OCI-LY7 (cell line): ENCODE measurements around the gene XG. TPM values are rescaled to one million over a fixed set of nuclear protein-coding genes. Genes with fewer than 3 reads are reported as not detected.

Source experiments
- BruUV-seq: library from RNA; stranded (reverse); fragments of 400-500 nt; replicated peaks from 2 replicates; lab custom pipeline; 2021; lab: Mats Ljungman, UMichigan
- CTCF ChIA-PET: fragments of 300-600 bp; sonication (Branson Sonifier 250); formaldehyde crosslinking; loops from one replicate; lab custom pipeline; 2022; ENCODE audit warnings: antibody characterized with exemption; ENCODE audit not compliant: unreplicated experiment; lab: Charles Lee
- POLR2A ChIA-PET: fragments of 300-600 bp; sonication (Branson Sonifier 250); formaldehyde crosslinking; loops from one replicate; lab custom pipeline; 2022; ENCODE audit warnings: antibody characterized with exemption; lab: Charles Lee
- DNase-seq: peaks from one replicate; pipeline ENCODE4 v3.0.0-alpha.2; 2015; ENCODE audit warnings: low spot score
- H2AFZ ChIP-seq: fragments of 200-600 bp; sonication (generic), shearing (Covaris generic); 2 replicates; pipeline ENCODE4 v1.6.1; 2014; ENCODE audit warnings: mild to moderate bottlenecking, antibody characterized with exemption, low read length, moderate library complexity
- H3K27ac ChIP-seq: fragments of 200-600 bp; sonication (generic); 2 replicates; pipeline ENCODE4 v1.5.1; 2014; ENCODE audit warnings: mixed run types, low read depth, mild to moderate bottlenecking, moderate library complexity, low read length, inconsistent platforms; ENCODE audit not compliant: poor library complexity, severe bottlenecking
- H3K36me3 ChIP-seq: fragments of 200-600 bp; sonication (generic); 2 replicates; pipeline ENCODE4 v1.6.1; 2014; ENCODE audit warnings: mild to moderate bottlenecking, antibody characterized with exemption, low read length, moderate library complexity, mixed read lengths; ENCODE audit not compliant: insufficient read depth
- H3K4me1 ChIP-seq: fragments of 200-600 bp; sonication (generic); 2 replicates; pipeline ENCODE4 v1.5.1; 2014; ENCODE audit warnings: mild to moderate bottlenecking, low read length; ENCODE audit not compliant: insufficient read depth, poor library complexity, severe bottlenecking
- H3K4me2 ChIP-seq: fragments of 200-600 bp; sonication (generic); 2 replicates; pipeline ENCODE4 v1.6.1; 2014; ENCODE audit warnings: mild to moderate bottlenecking, low read length
- H3K4me3 ChIP-seq: fragments of 200-600 bp; sonication (generic); 2 replicates; pipeline ENCODE4 v1.5.1; 2014; ENCODE audit warnings: mild to moderate bottlenecking, low read depth, low read length; ENCODE audit not compliant: poor library complexity, severe bottlenecking
- H3K79me2 ChIP-seq: fragments of 200-600 bp; sonication (generic); 2 replicates; pipeline ENCODE4 v1.6.1; 2016; ENCODE audit warnings: low read depth, mild to moderate bottlenecking, low read length, moderate library complexity, mixed read lengths; ENCODE audit not compliant: insufficient read depth
- H3K9me2 ChIP-seq: fragments of 200-600 bp; sonication (generic); 2 replicates; pipeline ENCODE4 v1.6.1; 2016; ENCODE audit warnings: mild to moderate bottlenecking, low read length, mixed read lengths; ENCODE audit not compliant: insufficient read depth
- H3K9me3 ChIP-seq: fragments of 200-600 bp; sonication (generic); 2 replicates; pipeline ENCODE4 v1.6.1; 2014; ENCODE audit warnings: mild to moderate bottlenecking, mixed run types, low read length, mixed read lengths
- H4K20me1 ChIP-seq: fragments of 200-600 bp; sonication (generic); 2 replicates; pipeline ENCODE4 v1.6.1; 2014; ENCODE audit warnings: mild to moderate bottlenecking, antibody characterized with exemption, low read length, moderate library complexity, mixed read lengths; ENCODE audit not compliant: insufficient read depth
- CTCF ChIP-seq: fragments of 200-600 bp; sonication (generic); conservative IDR thresholded peaks from 2 replicates; pipeline ENCODE4 v1.5.1; 2014; ENCODE audit warnings: mild to moderate bottlenecking, antibody characterized with exemption, low read length, moderate library complexity, mixed read lengths
- EZH2phosphoT487 ChIP-seq: fragments of 200-600 bp; sonication (generic); IDR thresholded peaks from 2 replicates; pipeline ENCODE4 v1.6.1; 2018; ENCODE audit warnings: low read depth, borderline replicate concordance, mild to moderate bottlenecking, mixed run types, antibody characterized with exemption, low read length, moderate library complexity, mixed read lengths
- intact Hi-C: fragments of 100-400 bp; cut with micrococcal nuclease; formaldehyde crosslinking; loops from one replicate; pipeline ENCODE4 v1.10.0; 2022; ENCODE audit not compliant: unreplicated experiment
- total RNA-seq, 2 experiments: library from RNA; depleted of rRNA in 1 of 2; stranded (reverse); fragments of >200 nt in 1 of 2; shearing (Covaris generic) in 1 of 2; gene quantifications; 2 replicates each; pipeline ENCODE4 v1.2.3, GENCODE V29; 2014 to 2022

Gene XG
- total RNA-seq, 2 experiments from 2014 or later, result not detected

GRCh38 chrX:2859197-2859797 is 107.5 kb downstream of the XG start:
- Histone ChIP-seq H3K9me3 (no peaks in the 10 kb centered on the region), H3K79me2 (no peaks in the 10 kb centered on the region), H3K4me1 (no peaks in the 10 kb centered on the region), H3K27ac (no peak overlapping the region), H2AFZ (no peak overlapping the region), H3K9me2 (no peaks in the 10 kb centered on the region), H3K36me3 (no peaks in the 10 kb centered on the region), H3K4me2 (no peak overlapping the region), H3K4me3 (no peak overlapping the region), H4K20me1 (no peaks in the 10 kb centered on the region)
- POLR2A ChIA-PET, result no interaction called here
- BruUV-seq, result no TSS peak
- intact Hi-C loops, result no loop called here
- CTCF ChIA-PET, result no interaction called here
- TF ChIP-seq EZH2phosphoT487 (no peak), CTCF (no peak)
- DNase-seq, result no peak

- DNase-seq, result no peak
- no peaks in the 10 kb centered on the region for H3K9me3 ChIP-seq
- no peak overlapping the region for H3K4me3 ChIP-seq
- no peak overlapping the region for H3K4me2 ChIP-seq
- ChIA-PET POLR2A (no interaction called here), CTCF (no interaction called here)
- H3K79me2 ChIP-seq, result no peaks in the 10 kb centered on the region
- no peak for TF ChIP-seq CTCF
- no peak for TF ChIP-seq EZH2phosphoT487
- no peaks in the 10 kb centered on the region for H4K20me1 ChIP-seq
- H3K36me3 ChIP-seq, result no peaks in the 10 kb centered on the region
- intact Hi-C loops, result no loop called here
- no peaks in the 10 kb centered on the region for H3K9me2 ChIP-seq
- H2AFZ ChIP-seq, result no peak overlapping the region
- no peak overlapping the region for H3K27ac ChIP-seq
- BruUV-seq, result no TSS peak
- H3K4me1 ChIP-seq, result no peaks in the 10 kb centered on the region
These were observed 110.6 kb downstream of the XG start for GRCh38 chrX:2862404-2862803.

- Histone ChIP-seq H3K9me3 (no peaks in the 10 kb centered on the region), H3K27ac (no peak overlapping the region), H3K4me2 (no peak overlapping the region), H3K4me3 (no peak overlapping the region), H3K9me2 (no peaks in the 10 kb centered on the region), H3K36me3 (no peaks in the 10 kb centered on the region), H2AFZ (no peak overlapping the region), H4K20me1 (no peaks in the 10 kb centered on the region), H3K4me1 (no peaks in the 10 kb centered on the region), H3K79me2 (no peaks in the 10 kb centered on the region)
- no peak for DNase-seq
- CTCF ChIA-PET, result no interaction called here
- no TSS peak for BruUV-seq
- POLR2A ChIA-PET, result no interaction called here
- TF ChIP-seq EZH2phosphoT487 (no peak), CTCF (no peak)
- intact Hi-C loops, result no loop called here
These were observed 111.8 kb downstream of the XG start for GRCh38 chrX:2863646-2864045.

Other genes starting within 250 kb of the XG start
- gene CD99, start 60.7 kb upstream of the XG start, total RNA-seq (2014; rRNA removed; shearing (Covaris generic)), result 80.7 and 92.3 TPM in 2 replicates
- 117 and 119 TPM in 2 replicates for gene CD99, start 60.7 kb upstream of the XG start, total RNA-seq (2022)
- 0.05 TPM in 1 of 2 replicates, not detected in the other for gene GYG2, start 76.9 kb downstream of the XG start, total RNA-seq (2014; rRNA removed; shearing (Covaris generic))
- gene GYG2, start 76.9 kb downstream of the XG start, total RNA-seq (2022), result not detected in 2 replicates
- not detected in 2 replicates for gene ARSD, start 177.3 kb downstream of the XG start, total RNA-seq (2014; rRNA removed; shearing (Covaris generic))
- not detected in 2 replicates for gene ARSD, start 177.3 kb downstream of the XG start, total RNA-seq (2022)